Activated CD4-positive, alpha-beta T cell treated with anti-CD3 and anti-CD28 coated beads, Interleukin-2, amount 50 U/mL, for 1 hour (primary cell): ENCODE measurements around the gene UBXN2A.
"Not testable (repeated sequence)": the region's sequence is repeated elsewhere in the genome, so short reads cannot be mapped to it uniquely, and the experiment has no call there.

Source experiments
- DNase-seq: peaks from one replicate; pipeline ENCODE4 v3.0.0-alpha.2; 2020

The UBXN2A gene

GRCh38 chr2:23941644-23942043 is 1.4 kb downstream of the UBXN2A start:
- no peak for DNase-seq

- DNase-seq = no peak
Measured at GRCh38 chr2:23943666-23944065, 3.4 kb downstream of the UBXN2A start.

GRCh38 chr2:23944527-23944926 is 4.3 kb downstream of the UBXN2A start:
- DNase-seq = no peak

- no peak for DNase-seq
Measured at GRCh38 chr2:23944976-23945375, 4.7 kb downstream of the UBXN2A start.

GRCh38 chr2:23947350-23947749 is 7.1 kb downstream of the UBXN2A start:
- no peak for DNase-seq

- DNase-seq = not testable (repeated sequence)
Measured at GRCh38 chr2:23952558-23952957, 12.3 kb downstream of the UBXN2A start.

- no peak for DNase-seq
Measured at GRCh38 chr2:23953625-23954024, 13.4 kb downstream of the UBXN2A start.

GRCh38 chr2:23954325-23955014 is 14.2 kb downstream of the UBXN2A start:
- no peak for DNase-seq

GRCh38 chr2:23967846-23968245 is 27.6 kb downstream of the UBXN2A start:
- no peak for DNase-seq

GRCh38 chr2:23976883-23977282 is 36.6 kb downstream of the UBXN2A start:
- no peak for DNase-seq

GRCh38 chr2:23988371-23988770 is 48.1 kb downstream of the UBXN2A start:
- DNase-seq = no peak

GRCh38 chr2:23992931-23993330 is 52.7 kb downstream of the UBXN2A start:
- no peak for DNase-seq

GRCh38 chr2:23993736-23994269 is 53.5 kb downstream of the UBXN2A start:
- DNase-seq = no peak

GRCh38 chr2:23994567-23994966 is 54.3 kb downstream of the UBXN2A start:
- no peak for DNase-seq

- no peak for DNase-seq
Measured at GRCh38 chr2:24007693-24008092, 67.4 kb downstream of the UBXN2A start.

GRCh38 chr2:24008672-24009366 is 68.6 kb downstream of the UBXN2A start:
- DNase-seq = no peak

- DNase-seq = no peak
Measured at GRCh38 chr2:24009367-24009679, 69.1 kb downstream of the UBXN2A start.

- no peak for DNase-seq
Measured at GRCh38 chr2:24009680-24010476, 69.6 kb downstream of the UBXN2A start, which contains the start of gene MFSD2B. Gene MFSD2B (plus strand): TSS chr2:24010085. CDS start chr2:24010097, 12 bp downstream.

- DNase-seq = no peak
Measured at GRCh38 chr2:24010477-24011249, 70.4 kb downstream of the UBXN2A start.

GRCh38 chr2:24011250-24012104 is 71.2 kb downstream of the UBXN2A start:
- no peak for DNase-seq

- no peak for DNase-seq
Measured at GRCh38 chr2:24012521-24013188, 72.4 kb downstream of the UBXN2A start.
